Thymus (tissue), 14 donors: Measurements from ENCODE around the gene CWC15. TPM values are rescaled to one million over a fixed set of nuclear protein-coding genes. Genes with fewer than 3 reads are reported as not detected.
A peak's percentile ranks its signal among the peaks of the same experiment; 100 is the strongest.
"Not testable (repeated sequence)": the region's sequence is repeated elsewhere in the genome, so short reads cannot be mapped to it uniquely, and the experiment has no call there.

Source experiments
- DNase-seq, 9 donors: peaks; one replicate each; pipeline ENCODE4 v3.0.0-alpha.2; 2013; ENCODE audit warnings: low spot score in 9 of 9, low read depth in 6 of 9, missing footprints in 1 of 9
- H3K27ac ChIP-seq, 2 donors: one replicate each; pipeline ENCODE4 v1.5.1; 2013; ENCODE audit warnings: control low read depth in 1 of 2, low read depth in 1 of 2, low read length in 1 of 2, mild to moderate bottlenecking in 1 of 2, moderate library complexity in 1 of 2
- H3K27me3 ChIP-seq, 2 donors: one replicate each; pipeline ENCODE4 v1.5.1; 2013; ENCODE audit warnings: low read length in 1 of 2; ENCODE audit not compliant: control insufficient read depth in 2 of 2, insufficient read depth in 1 of 2
- H3K36me3 ChIP-seq, 2 donors: one replicate each; pipeline ENCODE4 v1.5.1; 2013; ENCODE audit warnings: low read length in 1 of 2, mild to moderate bottlenecking in 1 of 2, moderate library complexity in 1 of 2; ENCODE audit not compliant: control insufficient read depth in 2 of 2, insufficient read depth in 2 of 2
- H3K4me1 ChIP-seq, 2 donors: one replicate each; pipeline ENCODE4 v1.5.1; 2013; ENCODE audit warnings: low read length in 2 of 2; ENCODE audit not compliant: control insufficient read depth in 2 of 2, insufficient read depth in 2 of 2
- H3K4me3 ChIP-seq, 2 donors: one replicate each; pipeline ENCODE4 v1.5.1; 2013; ENCODE audit warnings: low read length in 2 of 2, control low read depth in 1 of 2, mild to moderate bottlenecking in 1 of 2
- H3K9me3 ChIP-seq, 2 donors: one replicate each; pipeline ENCODE4 v1.5.1; 2013; ENCODE audit warnings: low read length in 1 of 2, mild to moderate bottlenecking in 1 of 2; ENCODE audit not compliant: control insufficient read depth in 2 of 2, insufficient read depth in 1 of 2
- WGBS: extraction: QIAGEN DNeasy Blood & Tissue Kit; methylation state at CpG from one replicate; pipeline ENCODE4 v1.1.7; 2013; 5-methylcytosine and 5-hydroxymethylcytosine counted together
- long read RNA-seq, 10 donors: transcript quantifications; one replicate each; lab custom pipeline, GENCODE V29; 2026
- polyA plus RNA-seq: library from polyadenylated mRNA; stranded (reverse); fragments of 200-250 nt; gene quantifications from one replicate; pipeline ENCODE4 v1.2.3, GENCODE V29; 2013
- total RNA-seq: library from RNA; stranded (reverse); fragments of 120-200 nt; gene quantifications from one replicate; pipeline ENCODE4 v1.2.4, GENCODE V29; 2013
- donor health status: healthy.

CWC15 gene
- total RNA-seq (95.8 TPM), polyA plus RNA-seq (120 TPM)
- long read RNA-seq, donor 1, transcript CWC15-201 (7 exons, 1,576 nt): major isoform, 7 of 11 reads
- long read RNA-seq, donor 1, partial matches to known transcripts: 0 of 11 reads
- long read RNA-seq, donor 1, other reads (novel, unspliced or antisense): 0 of 11 reads
- long read RNA-seq, donor 2: 0 reads
- long read RNA-seq, donor 3, transcript CWC15-202 (4 exons, 905 nt): minor isoform, 10 of 139 reads
- long read RNA-seq, donor 3, transcript CWC15-201 (7 exons, 1,576 nt): major isoform, 71 of 139 reads
- long read RNA-seq, donor 3, partial matches to known transcripts: 54 of 139 reads
- long read RNA-seq, donor 3, other reads (novel, unspliced or antisense): 0 of 139 reads
- long read RNA-seq, donor 4, transcript CWC15-205 (3 exons, 559 nt): minor isoform, 5 of 36 reads
- long read RNA-seq, donor 4, transcript CWC15-201 (7 exons, 1,576 nt): major isoform, 22 of 36 reads
- long read RNA-seq, donor 4, partial matches to known transcripts: 6 of 36 reads
- long read RNA-seq, donor 4, other reads (novel, unspliced or antisense): 0 of 36 reads
- long read RNA-seq, donor 5, transcript CWC15-202 (4 exons, 905 nt): minor isoform, 7 of 162 reads
- long read RNA-seq, donor 5, transcript CWC15-205 (3 exons, 559 nt): minor isoform, 8 of 162 reads
- long read RNA-seq, donor 5, transcript CWC15-201 (7 exons, 1,576 nt): major isoform, 54 of 162 reads
- long read RNA-seq, donor 5, partial matches to known transcripts: 93 of 162 reads
- long read RNA-seq, donor 5, other reads (novel, unspliced or antisense): 0 of 162 reads
- long read RNA-seq, donor 6, transcript CWC15-205 (3 exons, 559 nt): minor isoform, 5 of 50 reads
- long read RNA-seq, donor 6, transcript CWC15-201 (7 exons, 1,576 nt): major isoform, 33 of 50 reads
- long read RNA-seq, donor 6, partial matches to known transcripts: 8 of 50 reads
- long read RNA-seq, donor 6, other reads (novel, unspliced or antisense): 0 of 50 reads
- long read RNA-seq, donor 7, transcript CWC15-202 (4 exons, 905 nt): minor isoform, 6 of 100 reads
- long read RNA-seq, donor 7, transcript CWC15-201 (7 exons, 1,576 nt): major isoform, 53 of 100 reads
- long read RNA-seq, donor 7, partial matches to known transcripts: 36 of 100 reads
- long read RNA-seq, donor 7, other reads (novel, unspliced or antisense): 0 of 100 reads
- long read RNA-seq, donor 8, transcript CWC15-201 (7 exons, 1,576 nt): major isoform, 20 of 22 reads
- long read RNA-seq, donor 8, partial matches to known transcripts: 0 of 22 reads
- long read RNA-seq, donor 8, other reads (novel, unspliced or antisense): 0 of 22 reads
- long read RNA-seq, donor 9, transcript CWC15-201 (7 exons, 1,576 nt): major isoform, 24 of 37 reads
- long read RNA-seq, donor 9, transcript CWC15-205 (3 exons, 559 nt): minor isoform, 5 of 37 reads
- long read RNA-seq, donor 9, partial matches to known transcripts: 6 of 37 reads
- long read RNA-seq, donor 9, other reads (novel, unspliced or antisense): 0 of 37 reads
- long read RNA-seq, donor 10, transcript CWC15-201 (7 exons, 1,576 nt): major isoform, 26 of 45 reads
- long read RNA-seq, donor 10, partial matches to known transcripts: 12 of 45 reads
- long read RNA-seq, donor 10, other reads (novel, unspliced or antisense): 0 of 45 reads

DNA sequence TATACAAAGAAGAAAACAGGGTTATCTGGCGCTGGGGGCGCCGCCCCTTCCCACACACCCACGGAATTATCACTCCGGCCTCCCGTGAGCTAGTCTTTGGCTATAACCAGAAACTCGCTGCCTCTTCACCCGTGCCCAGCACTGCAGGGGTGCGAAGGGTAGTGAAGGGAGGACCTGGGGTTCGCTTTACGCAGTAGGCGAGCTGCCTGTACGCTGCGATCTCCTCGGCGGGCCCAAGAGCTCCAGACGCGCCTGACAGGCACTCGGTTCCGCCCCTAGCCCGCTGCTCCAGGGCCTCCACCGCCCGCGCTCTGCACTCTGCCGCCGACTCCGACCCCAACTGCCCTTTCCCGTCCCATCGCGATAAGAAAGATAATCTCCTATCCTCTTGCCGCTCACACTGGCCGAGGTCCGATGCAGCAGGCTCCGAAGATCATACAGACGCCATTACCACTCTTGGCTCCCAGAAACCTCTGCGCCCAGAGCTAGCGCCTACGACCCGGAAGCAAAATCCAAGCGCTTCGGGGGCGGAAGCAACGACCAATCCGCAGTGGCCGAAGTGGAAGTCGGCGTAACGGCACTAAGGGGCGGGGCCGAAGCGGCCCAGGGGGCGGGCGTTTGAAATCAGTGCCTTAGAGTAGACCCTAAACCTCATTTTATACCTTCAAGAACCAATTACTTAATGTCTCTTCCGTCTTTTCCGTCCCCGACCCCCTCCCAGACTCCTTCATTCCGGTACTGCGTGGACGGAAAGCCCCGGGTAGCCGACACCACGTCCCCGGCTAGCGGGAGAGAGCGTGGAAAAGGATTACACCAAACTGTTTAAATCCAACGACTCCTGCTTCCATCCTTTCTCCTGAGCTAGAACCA, at the start of gene CWC15, which contains the start of gene KDM4D:
TSS of gene CWC15 (minus strand) at position 458 of the 870 bp plus-strand sequence. CDS start 1,371 bp downstream, outside the sequence.
TSS of gene KDM4D (plus strand) at position 611 of the 870 bp plus-strand sequence. CDS start 23,664 bp downstream, outside the sequence.
- Histone ChIP-seq H3K27me3 (no peaks in the 10 kb centered on the region), H3K4me3 (peak within 1 kb of the TSS; percentile 80 to 87), H3K9me3 (no peaks in the 10 kb centered on the region), H3K4me1 (peaks cover 0 to 6% of the 10 kb centered on the region in 2 donors), H3K27ac (peak within 1 kb of the TSS; percentile 70 to 87), H3K36me3 (peaks cover 11 to 34% of the 10 kb centered on the region in 2 donors)
- under 1% methylated on average over 66 of the region's 66 CpGs for WGBS
- peak; percentile 87 to 97 (median 92) for DNase-seq

DNA sequence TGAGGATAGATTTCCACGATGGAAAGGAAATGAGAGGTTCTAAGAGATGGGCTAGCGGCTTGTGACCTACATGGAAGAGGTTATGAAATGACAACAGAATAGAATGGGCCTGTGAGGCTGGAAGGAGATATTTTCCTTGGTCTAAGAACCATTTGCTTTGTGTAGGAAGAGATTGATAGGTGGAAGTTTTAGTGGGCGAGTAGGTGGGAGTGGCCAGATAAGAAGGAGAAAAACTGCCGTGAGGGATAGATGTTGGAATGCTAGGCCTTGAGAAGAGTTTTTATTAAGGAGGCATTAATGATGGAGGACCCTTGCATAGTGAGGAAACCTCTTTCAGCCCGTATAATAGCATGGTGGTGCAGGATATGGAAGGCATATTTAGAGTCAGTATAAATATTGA, 48.1 kb upstream of the CWC15 start:
- not testable (repeated sequence) for H3K4me3 ChIP-seq, H3K36me3 ChIP-seq, DNase-seq, H3K9me3 ChIP-seq, H3K4me1 ChIP-seq, H3K27me3 ChIP-seq, H3K27ac ChIP-seq
- 97% methylated on average over 5 of the region's 5 CpGs for WGBS

DNA sequence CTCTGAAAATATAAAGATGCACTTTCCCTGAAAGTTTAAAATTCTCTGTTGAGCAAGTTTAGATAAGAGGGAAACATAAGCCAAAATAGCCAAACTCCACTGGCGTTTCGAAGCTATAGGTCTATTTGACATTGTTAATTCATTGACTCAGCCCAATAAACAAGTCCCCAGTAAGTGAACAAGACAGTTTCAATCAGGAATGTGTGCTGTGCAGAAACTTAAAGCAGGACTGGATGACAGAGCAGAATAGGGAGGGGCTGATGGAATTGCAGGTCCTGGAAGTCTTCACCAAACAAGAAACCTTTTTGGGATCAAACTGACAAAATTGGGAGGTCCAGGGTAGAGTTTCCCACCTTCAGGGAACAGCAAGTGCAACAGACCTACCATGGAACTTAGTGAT, 42.8 kb upstream of the CWC15 start:
- H3K4me3 ChIP-seq: no peak overlapping the region
- H3K27me3 ChIP-seq: peaks cover 0 to 4% of the 10 kb centered on the region in 2 donors
- 98% methylated on average over 2 of the region's 2 CpGs for WGBS
- no peaks in the 10 kb centered on the region for H3K4me1 ChIP-seq
- no peak for DNase-seq
- H3K9me3 ChIP-seq: no peaks in the 10 kb centered on the region
- no peaks in the 10 kb centered on the region for H3K36me3 ChIP-seq
- no peak overlapping the region for H3K27ac ChIP-seq

DNA sequence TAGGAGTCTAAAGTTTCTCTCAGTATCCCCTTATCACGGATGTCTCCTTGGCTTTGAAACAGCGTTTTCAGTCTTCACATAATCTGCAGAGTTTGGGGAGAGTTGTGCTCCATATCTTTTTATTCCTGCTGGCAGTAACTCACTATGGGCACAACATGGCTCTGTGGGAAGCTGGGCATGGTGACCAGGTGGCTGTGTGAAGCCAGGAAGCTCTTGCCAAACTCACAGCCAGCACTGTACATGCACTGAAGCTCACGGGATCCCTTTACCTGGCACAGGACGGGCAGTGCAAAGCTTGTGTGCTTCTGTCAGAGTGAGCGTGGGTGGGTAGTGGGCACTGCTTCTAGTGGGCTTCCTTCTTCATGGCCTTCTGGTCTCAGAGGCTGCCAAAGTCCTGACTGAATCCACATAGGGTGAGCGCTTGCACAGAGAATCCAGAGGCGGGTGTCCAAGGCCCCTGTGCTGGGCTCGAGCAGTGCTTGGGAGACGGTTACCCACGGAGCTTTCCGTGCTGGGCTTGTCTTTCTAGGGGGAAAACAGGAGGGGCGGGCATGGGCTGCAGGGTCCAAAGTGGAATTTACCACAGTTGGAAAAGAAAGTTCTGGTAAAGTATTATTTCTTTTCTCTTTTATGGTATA, 40.9 kb upstream of the CWC15 start:
- DNase-seq: no peak
- Histone ChIP-seq H3K27me3 (peaks cover 0 to 4% of the 10 kb centered on the region in 2 donors), H3K27ac (no peak overlapping the region), H3K36me3 (no peaks in the 10 kb centered on the region), H3K9me3 (no peaks in the 10 kb centered on the region), H3K4me3 (no peak overlapping the region), H3K4me1 (no peaks in the 10 kb centered on the region)
- WGBS: 97% methylated on average over 12 of the region's 12 CpGs

DNA sequence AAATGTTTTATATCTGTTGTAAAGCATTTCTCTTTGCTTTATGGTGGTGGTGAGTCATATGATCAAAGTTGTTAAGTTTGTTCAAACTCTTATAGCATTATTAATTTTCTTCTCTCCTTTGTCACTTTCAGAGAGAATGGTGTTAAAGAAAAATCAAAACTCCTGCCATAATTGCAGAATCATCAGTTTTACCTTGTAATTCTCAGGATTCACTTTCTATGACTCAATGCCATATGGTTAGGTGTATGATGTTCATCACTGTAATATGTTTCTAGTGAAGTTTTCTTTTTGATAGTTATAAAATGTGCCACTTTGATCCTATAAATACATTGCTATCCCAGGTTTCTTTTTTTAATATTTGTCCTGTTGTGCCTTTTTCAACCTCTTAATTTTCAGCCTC, 38.0 kb upstream of the CWC15 start:
- no peak overlapping the region for H3K4me3 ChIP-seq
- peaks cover 0 to 4% of the 10 kb centered on the region in 2 donors for H3K27me3 ChIP-seq
- DNase-seq: no peak
- H3K27ac ChIP-seq: no peak overlapping the region
- no peaks in the 10 kb centered on the region for H3K36me3 ChIP-seq
- H3K4me1 ChIP-seq: no peaks in the 10 kb centered on the region
- no peaks in the 10 kb centered on the region for H3K9me3 ChIP-seq

DNA sequence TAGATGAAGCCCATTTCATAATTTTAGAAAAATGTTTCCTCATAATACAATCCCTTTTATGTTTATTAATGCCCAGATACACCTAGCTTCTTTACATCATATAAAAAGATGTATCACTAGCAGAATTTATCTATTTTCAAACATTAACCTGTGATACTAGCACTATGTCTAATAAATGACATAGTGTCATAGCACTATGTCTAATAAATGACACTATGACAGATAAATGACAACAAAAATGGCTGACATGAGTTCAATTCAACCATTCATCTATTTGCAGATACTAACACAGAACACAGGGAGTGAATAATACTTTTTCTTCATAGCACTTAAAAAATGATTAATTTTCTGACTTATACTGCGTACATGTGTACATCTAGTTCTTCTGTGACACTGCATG, 32.3 kb upstream of the CWC15 start:
- 96% methylated on average over 1 of the region's 1 CpG for WGBS
- H3K27ac ChIP-seq: no peak overlapping the region

DNA sequence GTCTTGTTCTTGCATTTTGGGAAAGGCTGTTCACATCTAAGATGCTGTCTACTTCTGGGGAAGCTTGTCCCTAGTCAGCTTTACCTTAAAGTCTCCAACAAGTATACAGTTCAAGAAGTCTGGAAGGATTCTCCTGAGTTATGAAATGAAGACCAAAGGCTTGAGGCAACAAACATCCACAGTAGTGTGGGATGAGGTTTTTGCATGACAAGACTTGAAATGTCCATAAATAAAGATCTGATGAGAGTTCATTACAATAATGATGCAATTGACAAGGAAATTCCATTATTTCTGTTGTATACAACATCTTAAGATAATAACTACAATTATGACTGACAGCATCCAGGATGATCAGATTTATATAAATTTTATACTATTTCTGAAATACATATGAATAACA, 30.4 kb upstream of the CWC15 start:
- H3K9me3 ChIP-seq: no peaks in the 10 kb centered on the region
- DNase-seq: no peak
- no peak overlapping the region for H3K4me3 ChIP-seq
- no peak overlapping the region for H3K27ac ChIP-seq
- no peaks in the 10 kb centered on the region for H3K27me3 ChIP-seq
- H3K4me1 ChIP-seq: no peaks in the 10 kb centered on the region
- H3K36me3 ChIP-seq: no peaks in the 10 kb centered on the region

More for the DNA sequence above, 32.3 kb upstream of the CWC15 start:
- DNase-seq: no peak
- Histone ChIP-seq H3K9me3 (no peaks in the 10 kb centered on the region), H3K4me3 (no peak overlapping the region), H3K36me3 (no peaks in the 10 kb centered on the region), H3K27me3 (no peaks in the 10 kb centered on the region), H3K4me1 (no peaks in the 10 kb centered on the region)
